Vagina (tissue), 2 donors: ENCODE data around the gene IWS1. TPM values are rescaled to one million over a fixed set of nuclear protein-coding genes. Genes with fewer than 3 reads are reported as not detected.

Experiments used
- DNase-seq, 2 donors: peaks; one replicate each; pipeline ENCODE4 v3.0.0-alpha.2; 2017; ENCODE audit errors: extremely low spot score in 2 of 2
- H3K27ac ChIP-seq: fragments of 200-600 bp; sonication (generic); one replicate; pipeline ENCODE4 v1.5.1; 2019
- H3K27me3 ChIP-seq: fragments of 200-600 bp; sonication (generic); one replicate; pipeline ENCODE4 v1.5.1; 2019
- H3K36me3 ChIP-seq, 2 donors: fragments of 200-600 bp; sonication (generic); one replicate each; pipeline ENCODE4 v1.5.1; 2017 to 2019
- H3K4me1 ChIP-seq: fragments of 200-600 bp; sonication (generic); one replicate; pipeline ENCODE4 v1.5.1; 2019
- H3K4me3 ChIP-seq, 2 donors: fragments of 200-600 bp; sonication (generic); 1 replicate in 1 of 2; 2 replicates in 1 of 2; pipeline ENCODE4 v1.5.1; 2016 to 2019
- H3K9me3 ChIP-seq: fragments of 200-600 bp; sonication (generic); one replicate; pipeline ENCODE4 v1.5.1; 2019
- CTCF ChIP-seq, 3 experiments: fragments of 450-650 bp in 2 of 3; fragments of 200-600 bp in 1 of 3; sonication (generic) in 1 of 3; IDR thresholded peaks; one replicate each; pipeline ENCODE4 v1.5.1; 2017 to 2019; ENCODE audit warnings: antibody characterized with exemption in 3 of 3, mild to moderate bottlenecking in 2 of 3, moderate library complexity in 2 of 3
- POLR2A ChIP-seq, 2 donors: fragments of 450-650 bp; IDR thresholded peaks; one replicate each; pipeline ENCODE4 v1.6.1; 2017; ENCODE audit warnings: antibody characterized with exemption in 2 of 2, mild to moderate bottlenecking in 2 of 2, moderate library complexity in 2 of 2
- POLR2AphosphoS5 ChIP-seq, 2 donors: sonication (generic); formaldehyde crosslinking; IDR thresholded peaks; one replicate each; pipeline ENCODE4 v1.9.0; 2017; ENCODE audit warnings: antibody characterized with exemption in 2 of 2, mild to moderate bottlenecking in 2 of 2, low read depth in 1 of 2; ENCODE audit not compliant: insufficient read depth in 1 of 2
- intact Hi-C: fragments of 100-400 bp; cut with DNase I; formaldehyde crosslinking; loops from one replicate; pipeline ENCODE4 v1.15.1; 2023
- total RNA-seq: library from RNA; depleted of rRNA; stranded (reverse); fragments of >200 nt; gene quantifications from one replicate; pipeline ENCODE4 v1.2.3, GENCODE V29; 2016

IWS1 gene
- 40.8 TPM for total RNA-seq

GRCh38 chr2:127526132-127527000, at the start of gene IWS1:
IWS1 (minus strand) TSS chr2:127526489; CDS start chr2:127526208, 281 bp downstream.
- intact Hi-C loops = no loop called here
- TF ChIP-seq POLR2A (IDR thresholded peaks at IDR 0.05) (peak in 1 of 2 donors; percentile 67), CTCF (IDR thresholded peaks at IDR 0.05) (peak in 1 of 3 experiments; percentile 57), POLR2AphosphoS5 (IDR thresholded peaks at IDR 0.05; ENCODE audit: insufficient read depth in 1 of 2, low read depth in 1 of 2) (peak; percentile 88 to 97)

GRCh38 chr2:127575941-127576432, 49.7 kb upstream of the IWS1 start:
- Histone ChIP-seq H3K4me1 (peaks cover 12% of the 10 kb centered on the region), H3K36me3 (no peaks in the 10 kb centered on the region), H3K4me3 (no peak overlapping the region), H3K27ac (no peak overlapping the region), H3K27me3 (no peaks in the 10 kb centered on the region), H3K9me3 (no peaks in the 10 kb centered on the region)
- TF ChIP-seq POLR2A (IDR thresholded peaks at IDR 0.05) (no peak), CTCF (IDR thresholded peaks at IDR 0.05) (no peak), POLR2AphosphoS5 (IDR thresholded peaks at IDR 0.05; ENCODE audit: insufficient read depth in 1 of 2, low read depth in 1 of 2) (no peak)
- peak in 1 of 2 donors; percentile 49 for DNase-seq
- intact Hi-C loops = no loop called here

More at GRCh38 chr2:127526132-127527000, at the start of gene IWS1:
- H3K9me3 ChIP-seq = no peaks in the 10 kb centered on the region
- peak in 1 of 2 donors; percentile 98 for DNase-seq
- H3K36me3 ChIP-seq = peaks cover 0 to 16% of the 10 kb centered on the region in 2 donors
- H3K4me3 ChIP-seq = peak within 1 kb of the TSS; percentile 91 to 93
- peaks cover 43% of the 10 kb centered on the region for H3K4me1 ChIP-seq
- H3K27ac ChIP-seq = peak within 1 kb of the TSS; percentile 94
- H3K27me3 ChIP-seq = no peaks in the 10 kb centered on the region

DNA sequence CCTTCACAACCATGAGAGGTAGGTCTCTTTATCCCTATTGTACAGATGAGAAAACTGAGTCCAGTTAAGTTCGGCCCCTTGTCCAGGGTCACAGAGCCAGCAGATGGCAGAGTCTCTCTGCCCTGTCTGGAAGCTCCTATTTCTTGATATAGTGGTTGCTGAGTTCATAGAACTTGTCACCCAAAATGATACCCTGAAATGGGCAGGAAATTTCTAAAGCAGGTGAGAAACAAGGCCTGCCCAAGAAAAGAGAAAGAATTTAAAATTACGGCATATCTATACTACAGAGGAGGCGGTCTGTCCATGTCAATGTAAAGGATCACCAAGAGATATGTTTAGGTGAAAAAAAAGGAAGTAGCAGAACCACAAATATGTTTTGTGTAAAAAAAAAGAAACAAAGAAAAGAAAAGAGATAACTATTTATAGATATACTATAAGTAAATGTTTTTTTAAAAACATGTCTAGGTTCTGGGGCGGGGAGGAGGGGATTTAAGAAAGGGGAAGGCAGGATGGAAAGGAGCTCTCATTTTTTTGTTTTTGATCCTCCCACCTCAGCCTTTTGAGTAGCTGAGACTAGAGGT, 49.0 kb upstream of the IWS1 start:
- Histone ChIP-seq H3K4me1 (peaks cover 12% of the 10 kb centered on the region), H3K4me3 (no peak overlapping the region), H3K36me3 (no peaks in the 10 kb centered on the region), H3K27me3 (no peaks in the 10 kb centered on the region), H3K9me3 (no peaks in the 10 kb centered on the region), H3K27ac (no peak overlapping the region)
- no peak for DNase-seq
- TF ChIP-seq POLR2AphosphoS5 (IDR thresholded peaks at IDR 0.05; ENCODE audit: insufficient read depth in 1 of 2, low read depth in 1 of 2) = no peak
- no peak for TF ChIP-seq POLR2A (IDR thresholded peaks at IDR 0.05)
- TF ChIP-seq CTCF (IDR thresholded peaks at IDR 0.05) = no peak
- intact Hi-C loops = no loop called here

DNA sequence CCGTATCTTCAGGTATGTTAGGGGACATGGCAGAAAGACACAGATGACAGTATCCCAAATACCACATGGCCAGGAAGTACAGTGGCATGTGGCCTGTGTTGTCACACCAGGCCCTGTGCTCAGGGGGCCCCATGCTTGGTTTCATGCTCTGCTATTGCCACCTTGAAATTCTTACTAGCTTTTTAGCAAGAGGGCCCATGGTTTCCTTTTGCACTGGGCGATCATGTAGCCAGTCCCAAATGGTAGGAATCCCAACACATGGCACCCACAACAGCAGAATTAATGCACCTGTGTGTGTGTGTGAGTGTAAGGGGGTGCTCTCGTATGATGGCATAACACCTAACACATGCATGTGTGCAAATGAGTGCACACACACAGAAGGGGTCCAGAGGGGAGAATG, 48.4 kb upstream of the IWS1 start:
- TF ChIP-seq CTCF (IDR thresholded peaks at IDR 0.05) (no peak), POLR2AphosphoS5 (IDR thresholded peaks at IDR 0.05; ENCODE audit: insufficient read depth in 1 of 2, low read depth in 1 of 2) (no peak), POLR2A (IDR thresholded peaks at IDR 0.05) (no peak)
- H3K4me1 ChIP-seq = peaks cover 17% of the 10 kb centered on the region
- H3K4me3 ChIP-seq = no peak overlapping the region
- no peak overlapping the region for H3K27ac ChIP-seq
- DNase-seq = peak; percentile 25 to 76
- no peaks in the 10 kb centered on the region for H3K36me3 ChIP-seq
- intact Hi-C loops = loop anchor here (5.0 kb wide), 1 partner anchor 963 kb away; no protein-coding TSS in a partner anchor
- no peaks in the 10 kb centered on the region for H3K9me3 ChIP-seq
- no peaks in the 10 kb centered on the region for H3K27me3 ChIP-seq
